HCT116 (cell line): ENCODE measurements around the gene GASK1A.

Experiments
- ATF3 ChIP-seq: IDR thresholded peaks from 2 replicates; pipeline ENCODE4 v1.6.1; 2012
- EZH2 ChIP-seq: fragments of 200-600 bp; sonication (generic); IDR thresholded peaks from 2 replicates; pipeline ENCODE4 v1.6.1; 2017; ENCODE audit warnings: antibody characterized with exemption, mixed run types
- MAX ChIP-seq: IDR thresholded peaks from 2 replicates; pipeline ENCODE4 v1.6.1; 2012
- SRF ChIP-seq: IDR thresholded peaks from 2 replicates; pipeline ENCODE4 v1.6.1; 2012; ENCODE audit warnings: low read depth
- YY1 ChIP-seq: IDR thresholded peaks from 2 replicates; pipeline ENCODE4 v1.6.1; 2011; ENCODE audit warnings: low read length, low read depth, moderate library complexity, mild to moderate bottlenecking; ENCODE audit not compliant: insufficient replicate concordance; ENCODE audit errors: extremely low read depth

- no peak for TF ChIP-seq SRF
- no peak for TF ChIP-seq EZH2
- TF ChIP-seq MAX = no peak
- no peak for TF ChIP-seq ATF3
- no peak for TF ChIP-seq YY1
These were observed 75.6 kb downstream of the GASK1A start for GRCh38 chr3:43054754-43055153.
